ENCODE results near the gene SYMPK.
"Not testable (repeated sequence)": the region's sequence is repeated elsewhere in the genome, so short reads cannot be mapped to it uniquely, and the experiment has no call there.

DNA sequence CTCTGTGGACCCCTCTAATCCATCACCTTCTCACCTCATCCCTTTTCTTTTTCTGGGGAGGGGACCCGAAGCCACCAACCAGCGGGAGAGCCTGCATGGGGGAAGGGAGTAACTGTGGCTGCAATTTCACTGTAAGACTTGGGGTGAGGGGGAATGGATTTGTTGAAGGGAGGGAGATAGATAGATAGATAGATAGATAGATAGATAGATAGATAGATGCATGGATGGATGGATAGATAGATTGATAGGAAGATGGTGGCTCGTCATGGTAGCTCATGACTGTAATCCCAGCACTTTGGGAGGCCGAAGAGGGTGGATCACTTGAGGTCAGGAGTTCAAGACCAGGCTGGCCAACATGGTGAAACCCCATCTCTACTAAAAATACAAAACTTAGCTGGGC lies 4.3 kb upstream of the SYMPK start:
- not testable (repeated sequence) for TF ChIP-seq POLR2AphosphoS5, POLR2A (IDR thresholded peaks at IDR 0.05)
- TF ChIP-seq, protein P1, sequence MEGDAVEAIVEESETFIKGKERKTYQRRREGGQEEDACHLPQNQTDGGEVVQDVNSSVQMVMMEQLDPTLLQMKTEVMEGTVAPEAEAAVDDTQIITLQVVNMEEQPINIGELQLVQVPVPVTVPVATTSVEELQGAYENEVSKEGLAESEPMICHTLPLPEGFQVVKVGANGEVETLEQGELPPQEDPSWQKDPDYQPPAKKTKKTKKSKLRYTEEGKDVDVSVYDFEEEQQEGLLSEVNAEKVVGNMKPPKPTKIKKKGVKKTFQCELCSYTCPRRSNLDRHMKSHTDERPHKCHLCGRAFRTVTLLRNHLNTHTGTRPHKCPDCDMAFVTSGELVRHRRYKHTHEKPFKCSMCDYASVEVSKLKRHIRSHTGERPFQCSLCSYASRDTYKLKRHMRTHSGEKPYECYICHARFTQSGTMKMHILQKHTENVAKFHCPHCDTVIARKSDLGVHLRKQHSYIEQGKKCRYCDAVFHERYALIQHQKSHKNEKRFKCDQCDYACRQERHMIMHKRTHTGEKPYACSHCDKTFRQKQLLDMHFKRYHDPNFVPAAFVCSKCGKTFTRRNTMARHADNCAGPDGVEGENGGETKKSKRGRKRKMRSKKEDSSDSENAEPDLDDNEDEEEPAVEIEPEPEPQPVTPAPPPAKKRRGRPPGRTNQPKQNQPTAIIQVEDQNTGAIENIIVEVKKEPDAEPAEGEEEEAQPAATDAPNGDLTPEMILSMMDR (IDR thresholded peaks at IDR 0.05): not testable (repeated sequence)

Measured in gastroesophageal sphincter (tissue), 3 donors.